Skeletal muscle tissue (tissue), 4 donors: Measurements from ENCODE around the gene KAT5. TPM values are rescaled to one million over a fixed set of nuclear protein-coding genes. Genes with fewer than 3 reads are reported as not detected.
"Not testable (repeated sequence)": the region's sequence is repeated elsewhere in the genome, so short reads cannot be mapped to it uniquely, and the experiment has no call there.

Source experiments
- H3K27ac ChIP-seq: one replicate; pipeline ENCODE4 v1.7.0; 2013; ENCODE audit warnings: mild to moderate bottlenecking, low read depth, low read length, inconsistent platforms
- H3K27me3 ChIP-seq, 3 donors: one replicate each; pipeline ENCODE4 v1.7.0; 2013; ENCODE audit warnings: low read length in 3 of 3; ENCODE audit not compliant: control insufficient read depth in 3 of 3, insufficient read depth in 3 of 3
- H3K36me3 ChIP-seq, 3 donors: one replicate each; pipeline ENCODE4 v1.7.0; 2013; ENCODE audit warnings: low read length in 3 of 3; ENCODE audit not compliant: control insufficient read depth in 3 of 3, insufficient read depth in 3 of 3
- H3K4me1 ChIP-seq, 3 donors: one replicate each; pipeline ENCODE4 v1.7.0; 2013; ENCODE audit warnings: low read length in 3 of 3, mild to moderate bottlenecking in 3 of 3; ENCODE audit not compliant: control insufficient read depth in 3 of 3, insufficient read depth in 3 of 3
- H3K4me3 ChIP-seq, 3 donors: one replicate each; pipeline ENCODE4 v1.7.0; 2013; ENCODE audit warnings: low read length in 3 of 3
- H3K9ac ChIP-seq, 3 donors: one replicate each; pipeline ENCODE4 v1.7.0; 2013; ENCODE audit warnings: low read length in 3 of 3, mild to moderate bottlenecking in 3 of 3, moderate library complexity in 2 of 3, low read depth in 1 of 3
- H3K9me3 ChIP-seq, 3 donors: one replicate each; pipeline ENCODE4 v1.7.0; 2013; ENCODE audit warnings: low read length in 3 of 3; ENCODE audit not compliant: control insufficient read depth in 3 of 3
- total RNA-seq: library from RNA; depleted of rRNA; stranded (reverse); fragments of >200 nt; gene quantifications from one replicate; pipeline ENCODE4 v1.2.3, GENCODE V29; 2014
- donor health status: Osteomylitis.

Gene KAT5
- total RNA-seq, 1 donor from 2014 or later, result 44.9 TPM

- no peaks in the 10 kb centered on the region for H3K4me1 ChIP-seq
- no peaks in the 10 kb centered on the region for H3K36me3 ChIP-seq
- no peaks in the 10 kb centered on the region for H3K9me3 ChIP-seq
- H3K4me3 ChIP-seq, result no peak overlapping the region
- H3K9ac ChIP-seq, result no peak overlapping the region
- no peak overlapping the region for H3K27ac ChIP-seq
- H3K27me3 ChIP-seq, result peaks cover 6 to 22% (median 12%) of the 10 kb centered on the region in 3 donors
Measured at GRCh38 chr11:65741185-65741584, 29.1 kb downstream of the KAT5 start.

DNA sequence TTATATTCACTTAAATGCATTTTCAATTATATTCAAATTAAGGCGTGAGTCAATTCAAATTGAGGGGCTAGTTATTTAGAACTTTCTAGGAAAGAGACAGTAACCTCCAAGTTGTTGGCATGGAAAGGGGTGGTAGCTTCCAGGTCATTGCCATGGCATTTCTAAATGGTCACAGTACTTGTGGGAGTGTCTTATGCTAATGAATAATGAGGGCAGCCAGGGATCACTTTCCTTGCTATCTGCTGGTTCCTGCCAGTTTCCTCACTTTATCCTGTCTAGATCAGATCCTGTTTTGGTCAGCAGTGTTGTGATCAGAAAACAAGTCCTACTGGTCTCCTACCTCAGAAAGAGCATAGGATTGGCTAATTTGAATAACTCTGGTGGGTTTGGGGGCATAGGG is 30.3 kb downstream of the KAT5 start:
- H3K9me3 ChIP-seq, result no peaks in the 10 kb centered on the region

DNA sequence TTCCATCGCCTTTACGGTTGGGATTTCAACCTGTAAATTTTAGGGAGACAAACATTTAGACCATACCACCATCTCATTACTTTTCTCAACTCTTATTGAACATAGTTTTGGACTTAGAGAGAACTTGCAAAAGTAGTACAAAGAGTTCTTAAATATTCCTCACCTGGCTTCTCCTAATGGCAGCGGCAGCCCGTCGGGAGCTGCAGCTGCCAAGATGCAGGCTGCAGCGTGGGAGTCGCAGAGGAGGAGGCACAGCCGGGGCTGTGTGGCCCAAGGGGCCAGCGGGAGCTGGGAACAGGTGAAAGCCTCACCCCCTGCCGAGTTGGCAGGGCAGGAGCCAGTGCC is 31.6 kb downstream of the KAT5 start:
- no peaks in the 10 kb centered on the region for H3K4me1 ChIP-seq
- no peaks in the 10 kb centered on the region for H3K36me3 ChIP-seq
- H3K27ac ChIP-seq, result no peak overlapping the region
- H3K9me3 ChIP-seq, result no peaks in the 10 kb centered on the region
- H3K9ac ChIP-seq, result no peak overlapping the region
- H3K4me3 ChIP-seq, result no peak overlapping the region
- H3K27me3 ChIP-seq, result peaks cover 6 to 17% (median 7%) of the 10 kb centered on the region in 3 donors

More for the DNA sequence above, 30.3 kb downstream of the KAT5 start:
- H3K36me3 ChIP-seq, result no peaks in the 10 kb centered on the region
- peaks cover 6 to 22% (median 12%) of the 10 kb centered on the region in 3 donors for H3K27me3 ChIP-seq
- H3K9ac ChIP-seq, result no peak overlapping the region
- no peak overlapping the region for H3K27ac ChIP-seq
- no peaks in the 10 kb centered on the region for H3K4me1 ChIP-seq
- H3K4me3 ChIP-seq, result no peak overlapping the region

GRCh38 chr11:65744026-65744698 is 32.1 kb downstream of the KAT5 start:
- Histone ChIP-seq H3K27me3 (peaks cover 6 to 15% (median 9%) of the 10 kb centered on the region in 3 donors), H3K36me3 (no peaks in the 10 kb centered on the region), H3K9me3 (peaks cover 0 to 2% (median 0%) of the 10 kb centered on the region in 3 donors), H3K27ac (no peak overlapping the region), H3K4me1 (no peaks in the 10 kb centered on the region), H3K9ac (no peak overlapping the region), H3K4me3 (no peak overlapping the region)

GRCh38 chr11:65744699-65745042 is 32.6 kb downstream of the KAT5 start:
- H3K27me3 ChIP-seq, result peaks cover 6 to 15% (median 11%) of the 10 kb centered on the region in 3 donors
- H3K4me3 ChIP-seq, result no peak overlapping the region
- peaks cover 0 to 3% (median 0%) of the 10 kb centered on the region in 3 donors for H3K9me3 ChIP-seq
- no peaks in the 10 kb centered on the region for H3K4me1 ChIP-seq
- no peaks in the 10 kb centered on the region for H3K36me3 ChIP-seq
- H3K27ac ChIP-seq, result no peak overlapping the region
- no peak overlapping the region for H3K9ac ChIP-seq

GRCh38 chr11:65745049-65745448 is 33.0 kb downstream of the KAT5 start:
- Histone ChIP-seq H3K9ac (no peak overlapping the region), H3K27me3 (peaks cover 6 to 15% (median 11%) of the 10 kb centered on the region in 3 donors), H3K4me3 (no peak overlapping the region), H3K9me3 (peaks cover 0 to 3% (median 0%) of the 10 kb centered on the region in 3 donors), H3K4me1 (no peaks in the 10 kb centered on the region), H3K36me3 (no peaks in the 10 kb centered on the region), H3K27ac (no peak overlapping the region)

- not testable (repeated sequence) for H3K9ac ChIP-seq, H3K27ac ChIP-seq, H3K36me3 ChIP-seq, H3K4me1 ChIP-seq, H3K9me3 ChIP-seq, H3K4me3 ChIP-seq, H3K27me3 ChIP-seq
Measured at GRCh38 chr11:65762169-65762568, 50.1 kb downstream of the KAT5 start.

GRCh38 chr11:65762816-65763215 is 50.8 kb downstream of the KAT5 start:
- H3K4me1 ChIP-seq, H3K27me3 ChIP-seq, H3K4me3 ChIP-seq, H3K36me3 ChIP-seq, H3K9me3 ChIP-seq, H3K9ac ChIP-seq, H3K27ac ChIP-seq: not testable (repeated sequence)

GRCh38 chr11:65764434-65764833 is 52.4 kb downstream of the KAT5 start:
- Histone ChIP-seq H3K36me3 (no peaks in the 10 kb centered on the region), H3K27ac (no peak overlapping the region), H3K27me3 (peaks cover 0 to 5% (median 3%) of the 10 kb centered on the region in 3 donors), H3K9me3 (no peaks in the 10 kb centered on the region), H3K4me1 (no peaks in the 10 kb centered on the region), H3K4me3 (no peak overlapping the region), H3K9ac (no peak overlapping the region)

GRCh38 chr11:65766535-65766934 is 54.5 kb downstream of the KAT5 start:
- no peaks in the 10 kb centered on the region for H3K9me3 ChIP-seq
- peaks cover 0 to 3% (median 0%) of the 10 kb centered on the region in 3 donors for H3K27me3 ChIP-seq
- H3K4me3 ChIP-seq, result no peak overlapping the region
- H3K27ac ChIP-seq, result no peak overlapping the region
- no peaks in the 10 kb centered on the region for H3K4me1 ChIP-seq
- H3K9ac ChIP-seq, result no peak overlapping the region
- no peaks in the 10 kb centered on the region for H3K36me3 ChIP-seq
